Medulla oblongata (tissue), 1 donor: Measurements from ENCODE around the gene ST6GALNAC5.
"Not testable (repeated sequence)": the region's sequence is repeated elsewhere in the genome, so short reads cannot be mapped to it uniquely, and the experiment has no call there.

Source experiments
- DNase-seq: peaks from one replicate; pipeline ENCODE4 v3.0.0-alpha.2; 2015; ENCODE audit errors: extremely low spot score

Gene ST6GALNAC5

GRCh38 chr1:76866566-76866965 lies 714 bp upstream of the ST6GALNAC5 start:
- no peak for DNase-seq

GRCh38 chr1:76868154-76868882 lies 1.0 kb downstream of the ST6GALNAC5 start:
- no peak for DNase-seq

GRCh38 chr1:76868916-76869315 lies 1.6 kb downstream of the ST6GALNAC5 start:
- DNase-seq, result no peak

GRCh38 chr1:76870037-76870436 lies 2.8 kb downstream of the ST6GALNAC5 start:
- DNase-seq, result no peak

GRCh38 chr1:76871355-76871974 lies 4.2 kb downstream of the ST6GALNAC5 start:
- DNase-seq, result no peak

GRCh38 chr1:76872944-76873343 lies 5.7 kb downstream of the ST6GALNAC5 start:
- DNase-seq, result no peak

- no peak for DNase-seq
Observed at GRCh38 chr1:76876655-76877395, 9.5 kb downstream of the ST6GALNAC5 start.

- DNase-seq, result not testable (repeated sequence)
Observed at GRCh38 chr1:76879014-76879413, 11.7 kb downstream of the ST6GALNAC5 start.

GRCh38 chr1:76881762-76882161 lies 14.5 kb downstream of the ST6GALNAC5 start:
- DNase-seq, result no peak

- DNase-seq, result no peak
Observed at GRCh38 chr1:76891931-76892622, 24.8 kb downstream of the ST6GALNAC5 start.

GRCh38 chr1:76892675-76893074 lies 25.4 kb downstream of the ST6GALNAC5 start:
- no peak for DNase-seq

GRCh38 chr1:76901158-76901767 lies 34.0 kb downstream of the ST6GALNAC5 start:
- DNase-seq, result peak; percentile 57

- no peak for DNase-seq
Observed at GRCh38 chr1:76905876-76906595, 38.8 kb downstream of the ST6GALNAC5 start.

- no peak for DNase-seq
Observed at GRCh38 chr1:76909311-76909710, 42.0 kb downstream of the ST6GALNAC5 start.

GRCh38 chr1:76919085-76919484 lies 51.8 kb downstream of the ST6GALNAC5 start:
- DNase-seq, result no peak

- no peak for DNase-seq
Observed at GRCh38 chr1:76921590-76921989, 54.3 kb downstream of the ST6GALNAC5 start.

GRCh38 chr1:76925825-76926224 lies 58.5 kb downstream of the ST6GALNAC5 start:
- DNase-seq, result no peak

GRCh38 chr1:76928522-76928921 lies 61.2 kb downstream of the ST6GALNAC5 start:
- no peak for DNase-seq

GRCh38 chr1:76929136-76929535 lies 61.9 kb downstream of the ST6GALNAC5 start:
- no peak for DNase-seq

- DNase-seq, result no peak
Observed at GRCh38 chr1:76933847-76934815, 66.9 kb downstream of the ST6GALNAC5 start.
